ENCODE measurements around the gene SLC22A9.

DNA sequence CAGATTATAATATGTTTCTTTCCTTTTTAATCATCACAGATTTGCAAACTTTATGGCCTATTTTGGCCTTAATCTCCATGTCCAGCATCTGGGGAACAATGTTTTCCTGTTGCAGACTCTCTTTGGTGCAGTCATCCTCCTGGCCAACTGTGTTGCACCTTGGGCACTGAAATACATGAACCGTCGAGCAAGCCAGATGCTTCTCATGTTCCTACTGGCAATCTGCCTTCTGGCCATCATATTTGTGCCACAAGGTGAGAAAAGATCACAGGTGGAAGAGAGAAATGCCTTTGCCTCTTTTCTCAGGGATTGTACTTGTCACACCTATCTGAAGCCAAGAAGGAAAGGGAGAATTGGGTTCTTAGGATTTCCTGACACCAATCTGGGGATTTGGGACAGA lies 36.9 kb downstream of the SLC22A9 start:
- no peak for TF ChIP-seq POLR2A (IDR thresholded peaks at IDR 0.05; ENCODE audit: low read length)
- no peak for TF ChIP-seq GATA1 (IDR thresholded peaks at IDR 0.05; ENCODE audit: low read depth, low read length)

Data from erythroblast (primary cell).